Stimulated activated CD8-positive, alpha-beta memory T cell treated with anti-CD3 and anti-CD28 coated beads, Interleukin-2, amount 100 ng/mL, for 1 hour (primary cell): ENCODE measurements around the gene WASF2.
A peak's percentile ranks its signal among the peaks of the same experiment; 100 is the strongest.
"Not testable (repeated sequence)": the region's sequence is repeated elsewhere in the genome, so short reads cannot be mapped to it uniquely, and the experiment has no call there.

Experiments
- DNase-seq, 2 donors: peaks; one replicate each; pipeline ENCODE4 v3.0.0-alpha.2; 2020; ENCODE audit warnings: low read depth in 2 of 2

The WASF2 gene

DNA sequence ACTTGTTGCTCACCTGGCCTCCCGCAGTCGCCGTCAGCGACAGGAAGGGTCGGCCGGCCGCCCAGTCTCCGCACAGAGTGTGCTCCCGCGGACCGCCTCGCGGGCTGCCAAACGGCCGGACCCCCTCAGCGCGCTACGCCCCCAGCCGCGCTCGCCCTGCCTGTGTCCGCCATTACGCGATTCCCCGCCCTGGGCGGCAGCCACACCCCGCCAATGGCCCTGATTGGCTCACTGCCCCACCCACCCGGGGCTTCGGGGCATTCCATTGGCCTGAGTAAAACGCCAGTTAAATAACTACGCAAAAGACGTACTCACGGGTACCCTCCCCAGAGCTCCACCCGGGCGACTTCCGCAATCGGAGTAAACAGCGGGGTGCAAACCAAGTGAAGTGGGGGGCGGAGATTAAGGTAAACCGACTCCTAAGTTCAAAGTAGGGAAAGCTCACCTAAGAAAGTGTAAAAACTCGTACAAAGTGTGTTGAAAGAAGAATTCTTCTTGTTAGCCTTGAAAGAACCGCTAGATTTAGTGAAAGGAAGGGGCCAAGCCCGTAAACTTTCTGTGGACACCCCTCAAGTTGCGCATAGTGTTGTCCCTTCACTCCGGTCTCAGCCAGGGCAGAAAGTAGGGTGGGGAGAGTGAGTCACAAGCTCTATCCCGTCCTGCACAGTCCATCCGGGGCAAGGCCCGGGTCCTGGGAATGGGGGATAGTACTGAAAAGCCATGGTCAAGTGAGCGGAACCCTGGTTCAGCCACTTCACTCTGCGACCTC lies at the start of gene WASF2:
Gene WASF2, minus strand, starts transcription at position 195 of the 769 bp plus-strand sequence. CDS start 61,277 bp downstream, outside the sequence.
- DNase-seq = peak; percentile 85 to 94

DNA sequence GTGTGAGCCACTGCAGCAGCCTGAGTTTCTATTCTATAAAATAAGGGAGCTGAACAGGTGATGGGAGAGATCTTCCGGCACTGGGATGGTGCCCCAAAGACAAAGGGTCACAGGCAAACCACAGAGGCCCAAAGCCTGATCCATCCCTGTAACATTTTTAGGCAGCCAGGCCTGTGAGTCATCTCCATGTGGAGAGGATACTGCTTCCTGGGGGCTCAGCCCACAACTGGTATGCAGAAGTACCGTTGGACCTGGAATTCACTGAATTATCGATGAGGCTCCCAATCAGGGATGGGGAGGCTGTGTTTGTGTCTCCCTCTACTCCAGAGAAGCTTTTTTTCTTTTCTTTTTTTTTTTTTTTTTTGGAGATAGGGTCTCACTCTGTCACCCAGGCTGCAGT lies 48.8 kb upstream of the WASF2 start:
- DNase-seq = no peak

DNA sequence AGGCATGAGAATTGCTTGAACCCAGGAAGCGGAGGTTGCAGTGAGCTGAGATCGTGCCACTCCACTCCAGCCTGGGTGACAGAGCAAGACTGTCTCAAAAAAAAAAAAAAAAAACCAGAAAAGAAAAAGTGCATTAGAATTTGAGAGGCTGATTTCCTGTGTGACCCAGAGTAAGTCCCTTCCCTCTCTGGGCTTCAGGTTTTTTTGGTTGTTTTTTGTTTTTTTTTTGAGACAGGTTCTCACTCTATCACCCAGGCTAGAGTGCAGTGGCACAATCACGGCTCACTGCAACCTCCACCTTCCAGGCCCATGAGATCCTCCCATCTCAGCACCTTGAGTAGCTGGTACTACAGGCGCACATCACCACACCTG lies 48.3 kb upstream of the WASF2 start:
- not testable (repeated sequence) for DNase-seq

DNA sequence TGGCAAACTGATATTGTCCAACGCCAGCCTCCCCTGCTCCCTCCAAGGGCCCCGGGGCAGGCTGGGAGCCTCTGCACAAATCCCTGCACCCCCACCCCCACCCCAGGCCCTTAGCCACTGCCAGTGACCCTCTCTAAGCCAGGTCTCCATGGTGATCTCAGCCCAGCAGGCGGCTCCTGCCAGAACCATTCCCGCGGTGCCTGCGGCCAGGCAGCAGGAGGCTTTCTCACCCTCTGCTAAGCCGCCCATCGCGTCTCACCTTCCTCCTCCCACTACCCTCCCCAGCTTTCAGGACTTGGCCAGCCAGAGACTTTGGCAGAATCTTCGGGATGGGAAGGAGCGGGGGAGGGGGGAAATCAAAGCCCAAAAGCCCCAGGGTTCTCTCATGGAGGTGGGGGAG lies 46.8 kb upstream of the WASF2 start:
- DNase-seq = no peak

- no peak for DNase-seq
These were observed 46.2 kb upstream of the WASF2 start for GRCh38 chr1:27536010-27536757.

DNA sequence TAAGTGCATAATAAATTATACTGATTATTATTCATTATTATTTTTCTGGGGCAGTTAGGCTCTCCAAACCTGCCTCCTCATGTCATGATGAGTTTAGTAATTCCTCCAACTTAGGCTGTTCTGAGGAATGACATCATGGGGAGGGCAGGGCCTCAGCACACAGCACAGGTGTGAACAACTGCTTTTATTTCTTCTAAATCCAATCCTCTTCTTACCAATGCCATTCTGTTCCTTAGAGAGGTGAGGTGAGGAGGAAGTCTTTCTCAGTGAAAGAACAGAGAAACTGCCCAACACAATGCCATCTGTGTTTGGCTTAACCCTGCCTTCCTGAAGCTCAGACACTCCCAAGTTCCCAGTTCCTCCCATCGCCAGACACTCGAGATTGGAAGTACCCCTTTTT lies 45.4 kb upstream of the WASF2 start:
- no peak for DNase-seq

DNA sequence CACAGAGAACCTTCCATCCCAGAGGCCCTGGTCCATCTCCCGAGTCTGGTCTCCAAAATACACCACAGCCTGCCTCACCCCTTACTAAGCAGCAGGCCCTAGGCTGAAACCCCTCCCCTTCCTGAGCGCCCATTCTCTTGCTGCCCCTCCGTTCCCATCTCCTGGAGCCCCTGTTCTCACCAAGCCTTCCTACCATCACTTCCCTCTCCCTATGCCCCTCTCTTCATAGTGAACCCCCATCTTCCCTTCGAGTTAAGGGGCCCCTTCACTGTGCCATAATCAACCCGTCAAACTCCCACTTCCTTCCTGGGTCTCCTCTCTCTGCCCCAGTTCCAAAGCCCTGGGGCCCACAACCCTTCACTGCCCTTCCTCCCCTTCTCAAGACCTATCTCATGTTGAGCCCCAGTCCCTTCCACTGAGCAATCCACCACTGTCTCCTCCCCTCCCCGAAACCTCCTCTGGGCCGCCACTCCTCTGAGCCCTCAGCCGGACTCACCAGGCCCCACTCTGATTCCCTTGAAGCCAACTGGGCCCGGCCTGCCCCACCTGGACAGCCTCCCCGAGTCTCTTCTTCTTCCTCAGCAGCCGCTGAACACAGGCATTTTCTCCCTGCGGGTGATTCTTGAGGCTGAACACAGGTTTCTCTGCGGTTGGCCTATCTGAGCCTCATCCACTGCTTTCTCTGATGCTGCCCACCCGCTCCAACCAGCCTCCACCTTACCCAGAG lies 42.2 kb upstream of the WASF2 start:
- no peak for DNase-seq

GRCh38 chr1:27530192-27530591 lies 40.2 kb upstream of the WASF2 start:
- no peak for DNase-seq

GRCh38 chr1:27529704-27530018 lies 39.7 kb upstream of the WASF2 start:
- DNase-seq = no peak

DNA sequence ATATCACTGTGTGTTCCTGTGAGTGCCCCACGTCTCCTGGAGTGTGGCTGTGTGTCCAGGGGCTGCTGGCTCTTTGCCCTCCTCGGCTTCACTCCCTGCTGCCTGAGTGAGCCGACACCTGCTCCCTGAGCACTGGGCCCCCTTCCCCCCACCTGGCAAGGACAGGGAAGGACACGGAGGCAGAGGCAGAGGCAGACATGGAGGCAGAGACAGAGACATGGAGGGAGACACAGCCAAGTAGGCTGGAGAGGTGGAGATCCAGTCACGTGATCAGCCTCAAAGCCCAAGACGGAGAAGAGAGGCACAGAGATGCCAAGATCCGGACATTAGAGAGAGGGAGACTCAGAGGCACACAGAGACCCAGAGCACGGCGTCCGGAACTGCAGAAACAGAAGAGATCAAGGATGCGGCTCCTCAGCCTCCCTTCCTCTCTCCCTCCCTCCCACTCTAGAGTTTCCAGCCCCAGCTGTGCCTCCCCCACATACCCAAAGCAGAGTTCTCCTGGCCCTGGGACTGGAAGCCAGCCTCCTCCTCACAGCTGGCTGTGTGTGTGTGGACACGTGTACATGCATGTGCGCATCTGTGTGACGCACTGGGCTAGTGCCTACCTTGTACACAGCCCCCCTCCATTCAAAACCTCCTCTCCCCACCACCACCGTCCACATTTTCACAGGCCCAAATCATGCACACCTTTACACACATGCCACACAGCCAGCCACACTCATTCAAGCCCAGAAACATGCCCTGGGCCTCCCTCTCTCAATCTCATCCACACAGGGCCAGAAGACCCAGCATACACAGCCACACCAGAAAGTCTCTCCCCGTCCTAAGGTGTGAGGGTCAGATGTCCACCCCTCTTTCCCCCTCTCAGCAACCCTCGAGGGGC lies 39.1 kb upstream of the WASF2 start:
- no peak for DNase-seq

DNA sequence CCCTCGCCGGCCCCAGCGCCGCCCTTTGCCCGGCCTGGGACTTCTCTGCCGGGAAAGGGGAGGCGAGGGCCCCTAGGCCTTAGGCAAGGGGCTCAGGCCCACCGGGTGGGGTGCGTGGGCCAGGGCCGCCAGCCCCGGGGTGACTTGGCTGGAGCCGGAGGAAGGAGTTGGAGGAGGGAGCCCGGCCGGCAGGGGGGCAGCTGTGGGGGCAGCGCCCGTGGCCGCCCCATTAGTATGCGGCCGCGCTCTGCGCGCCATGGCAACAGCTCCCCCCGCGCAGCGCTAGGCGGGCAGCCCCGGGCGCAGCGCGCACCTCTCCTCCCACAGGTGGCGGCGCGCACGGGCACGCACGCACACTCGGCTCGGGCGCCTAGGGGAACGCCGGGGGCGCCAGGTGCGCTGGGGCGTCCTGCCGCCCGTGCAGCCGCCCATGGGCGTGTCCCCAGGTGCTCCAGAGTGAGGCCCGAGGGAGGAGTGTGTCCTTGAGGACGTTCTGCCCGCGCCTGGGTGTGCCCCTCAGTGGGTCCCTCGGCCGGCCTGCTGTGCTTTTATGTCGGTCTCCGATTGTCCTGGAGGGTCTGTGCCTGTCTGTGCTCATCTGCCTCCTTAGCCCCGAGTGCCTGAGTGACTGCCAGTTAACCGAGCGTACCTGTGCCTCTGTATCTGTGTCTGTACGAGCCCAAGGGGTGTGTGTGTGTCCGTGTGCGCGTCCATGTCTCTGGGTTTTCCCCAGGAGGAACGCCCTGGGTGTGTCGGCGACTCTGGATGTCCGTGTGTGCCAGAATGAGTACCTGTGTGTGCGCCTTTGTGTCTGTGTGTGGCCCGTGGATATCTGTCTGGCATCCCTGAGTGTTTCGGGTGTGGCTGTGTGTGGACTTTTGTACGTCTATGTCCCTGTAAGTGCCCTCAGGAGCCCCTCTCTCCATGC lies 38.2 kb upstream of the WASF2 start:
- DNase-seq = no peak

- DNase-seq = no peak
These were observed 37.4 kb upstream of the WASF2 start for GRCh38 chr1:27527223-27527889.

GRCh38 chr1:27526569-27527222 lies 36.7 kb upstream of the WASF2 start:
- DNase-seq = no peak

DNA sequence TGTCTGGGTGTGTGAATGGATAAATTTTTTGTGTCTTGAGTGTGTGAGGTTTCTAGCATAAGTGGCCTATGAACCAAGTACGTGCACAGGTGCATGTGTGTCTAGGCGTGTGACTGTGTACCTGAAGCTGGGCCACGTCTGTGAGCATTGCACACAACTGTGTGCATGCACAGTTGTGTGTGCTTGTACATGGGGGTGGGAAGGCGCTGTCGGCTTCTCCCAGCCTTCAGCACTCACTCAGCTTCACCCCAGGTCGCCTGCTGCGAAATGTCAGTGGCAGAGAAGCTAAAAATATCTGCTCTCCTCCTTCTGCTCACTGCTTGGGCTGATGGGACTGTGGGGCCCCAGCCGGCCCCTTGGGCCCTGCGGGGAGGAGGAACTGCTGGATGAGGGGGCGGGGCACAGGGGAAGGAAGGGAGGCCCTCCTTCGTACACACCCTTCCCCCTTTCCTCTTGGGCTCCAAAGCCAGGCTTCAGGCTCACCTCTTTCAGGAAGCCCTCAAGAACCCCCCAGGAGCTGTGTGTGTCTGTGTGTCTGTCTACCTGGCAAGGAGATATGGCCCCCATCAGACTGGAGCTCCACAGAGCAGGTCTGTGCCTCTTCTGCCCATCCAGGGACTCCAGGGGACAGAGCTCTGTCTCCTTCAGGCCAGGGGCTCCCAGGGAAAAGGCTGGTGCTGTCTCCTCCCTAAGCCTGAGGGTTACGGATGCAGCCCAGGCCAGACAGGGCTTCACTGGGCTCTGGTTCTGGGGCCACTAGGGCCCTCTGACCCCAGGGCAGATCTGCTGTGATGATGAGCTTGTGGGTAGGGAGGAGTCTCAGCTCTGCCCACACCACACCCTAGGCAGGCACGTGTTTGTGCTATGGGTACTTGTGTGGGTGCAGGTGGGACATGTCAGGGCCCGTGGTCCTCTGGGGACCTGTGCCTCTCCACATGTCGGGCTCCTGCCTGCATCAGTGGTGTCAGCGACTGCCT lies 35.6 kb upstream of the WASF2 start:
- DNase-seq = no peak

DNA sequence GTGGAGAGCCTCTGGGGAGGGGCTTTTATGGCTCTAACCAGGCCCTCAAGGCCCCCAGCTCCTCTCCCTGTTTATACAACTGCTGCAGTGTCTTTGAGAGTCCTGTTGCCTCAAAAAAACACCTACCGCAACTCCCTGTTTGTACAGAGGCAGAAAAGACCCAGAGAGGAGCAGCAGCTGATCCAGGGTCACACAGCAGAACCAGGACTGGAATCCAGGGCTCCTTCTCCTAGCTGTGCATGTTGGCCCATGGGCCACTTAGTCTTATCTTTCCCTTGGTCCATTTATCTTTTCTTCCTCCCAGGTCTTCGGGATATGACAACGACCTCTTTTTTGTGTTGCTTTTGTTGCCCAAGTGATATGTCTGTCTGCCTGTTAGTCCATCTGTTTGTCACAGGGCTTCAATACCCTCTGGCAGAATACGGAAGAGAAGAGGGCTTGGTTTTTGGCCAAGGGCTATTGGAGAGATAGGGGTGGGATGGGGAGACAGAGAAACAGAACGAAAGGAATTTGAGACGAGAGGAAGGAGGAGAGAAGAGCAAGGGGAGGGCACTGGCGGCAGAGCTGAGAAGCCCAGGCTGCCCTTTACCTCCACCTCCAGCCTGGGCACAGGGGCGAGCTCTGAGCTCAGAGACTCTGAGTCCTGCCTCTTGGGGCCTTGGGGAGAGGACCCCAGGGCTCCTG lies 33.5 kb upstream of the WASF2 start:
- no peak for DNase-seq

DNA sequence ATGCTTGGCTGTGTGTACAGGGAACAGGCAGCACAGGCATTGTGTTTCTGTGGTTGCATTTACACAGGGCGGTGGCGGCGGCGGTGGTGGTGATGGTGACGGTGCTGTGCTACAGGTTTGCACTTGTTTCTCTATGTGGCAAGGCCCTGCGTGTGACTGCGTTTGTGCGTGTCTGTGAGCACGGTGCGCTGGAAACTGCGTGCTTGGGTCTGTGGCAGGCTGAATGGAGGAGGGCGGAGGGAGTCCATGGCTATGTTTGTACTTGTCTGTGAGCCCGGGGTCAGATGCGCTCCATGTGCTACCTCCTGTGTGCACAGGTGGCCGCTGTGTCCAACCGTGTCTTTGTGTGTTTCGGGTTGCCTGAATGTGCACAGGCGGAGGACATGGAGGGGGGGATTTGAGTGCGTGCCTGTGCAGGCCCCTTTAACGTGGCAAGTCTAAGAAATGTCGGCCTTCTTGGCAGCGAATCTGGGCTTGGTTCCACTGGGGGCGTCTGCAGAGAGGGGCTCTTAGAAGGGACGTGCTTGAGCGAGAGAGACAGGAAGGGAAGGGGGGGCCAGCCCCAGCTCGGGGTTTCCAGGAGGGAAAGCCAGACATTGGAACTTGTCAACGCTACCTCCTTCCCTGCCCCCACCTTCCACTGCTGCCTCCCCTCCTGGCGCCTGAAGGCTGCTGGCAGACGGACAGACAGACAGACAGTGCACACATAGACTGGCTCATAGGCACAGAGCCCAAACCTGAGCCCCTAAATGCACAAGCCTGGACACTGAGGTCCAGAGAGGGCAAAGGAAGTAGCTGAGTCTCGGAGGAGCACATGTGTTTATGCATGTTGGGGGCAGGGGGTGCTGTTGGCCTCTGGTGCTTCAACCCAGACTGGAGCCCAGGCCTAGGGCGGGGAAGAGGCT lies 32.7 kb upstream of the WASF2 start:
- peak; percentile 22 to 28 for DNase-seq
